ENCODE data around the gene UBA7. TPM values are rescaled to one million over a fixed set of nuclear protein-coding genes. Genes with fewer than 3 reads are reported as not detected.

Gene UBA7
- total and polyA plus RNA-seq, 2 of the 13 experiments (the other 11 are each of a cell fraction or from before 2014, with no cell fraction given) = 9.5 to 16.5 TPM

DNA sequence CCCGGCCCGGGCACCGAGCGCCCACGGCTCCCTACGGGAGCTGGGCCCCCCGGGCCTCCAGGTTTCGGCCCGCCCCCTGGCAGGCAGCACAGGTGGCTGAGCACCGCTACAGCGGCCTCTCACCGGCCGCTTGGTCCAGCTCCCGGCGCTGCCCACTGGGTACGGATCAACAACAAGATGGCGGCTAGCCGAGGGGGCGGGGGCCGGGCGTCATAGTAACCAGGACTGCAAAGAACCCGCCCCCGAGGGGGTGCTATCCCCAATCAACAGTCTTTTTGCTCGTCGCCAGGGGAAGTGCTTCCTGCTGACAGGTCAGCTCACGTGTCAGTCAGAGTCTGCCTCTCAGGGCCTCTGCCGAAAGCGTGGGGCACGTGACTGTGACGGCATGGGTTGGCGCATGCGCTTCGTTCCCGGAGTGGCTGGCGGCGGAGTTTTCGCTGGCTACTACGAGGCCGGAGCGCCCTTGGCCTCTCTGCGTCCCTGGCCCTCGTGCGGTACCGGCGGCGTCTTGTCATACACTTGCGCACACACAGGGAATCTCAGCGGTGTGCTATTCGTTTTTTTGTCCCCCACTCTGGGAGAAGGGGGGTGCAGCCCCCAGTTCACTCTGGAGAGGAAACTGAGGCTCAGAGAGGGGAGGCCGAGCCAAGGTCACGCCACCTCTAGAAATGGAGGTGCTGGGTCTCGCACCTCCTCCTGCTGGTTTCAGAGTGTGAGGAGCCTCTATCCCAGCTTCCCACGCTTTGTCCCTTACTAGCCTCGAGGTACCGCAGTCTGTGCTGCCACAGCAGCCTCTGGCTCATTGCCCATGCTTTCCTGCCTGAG lies 27.2 kb downstream of the UBA7 start, which contains the start of gene IP6K1 (continued):
- TF ChIP-seq, protein P1, sequence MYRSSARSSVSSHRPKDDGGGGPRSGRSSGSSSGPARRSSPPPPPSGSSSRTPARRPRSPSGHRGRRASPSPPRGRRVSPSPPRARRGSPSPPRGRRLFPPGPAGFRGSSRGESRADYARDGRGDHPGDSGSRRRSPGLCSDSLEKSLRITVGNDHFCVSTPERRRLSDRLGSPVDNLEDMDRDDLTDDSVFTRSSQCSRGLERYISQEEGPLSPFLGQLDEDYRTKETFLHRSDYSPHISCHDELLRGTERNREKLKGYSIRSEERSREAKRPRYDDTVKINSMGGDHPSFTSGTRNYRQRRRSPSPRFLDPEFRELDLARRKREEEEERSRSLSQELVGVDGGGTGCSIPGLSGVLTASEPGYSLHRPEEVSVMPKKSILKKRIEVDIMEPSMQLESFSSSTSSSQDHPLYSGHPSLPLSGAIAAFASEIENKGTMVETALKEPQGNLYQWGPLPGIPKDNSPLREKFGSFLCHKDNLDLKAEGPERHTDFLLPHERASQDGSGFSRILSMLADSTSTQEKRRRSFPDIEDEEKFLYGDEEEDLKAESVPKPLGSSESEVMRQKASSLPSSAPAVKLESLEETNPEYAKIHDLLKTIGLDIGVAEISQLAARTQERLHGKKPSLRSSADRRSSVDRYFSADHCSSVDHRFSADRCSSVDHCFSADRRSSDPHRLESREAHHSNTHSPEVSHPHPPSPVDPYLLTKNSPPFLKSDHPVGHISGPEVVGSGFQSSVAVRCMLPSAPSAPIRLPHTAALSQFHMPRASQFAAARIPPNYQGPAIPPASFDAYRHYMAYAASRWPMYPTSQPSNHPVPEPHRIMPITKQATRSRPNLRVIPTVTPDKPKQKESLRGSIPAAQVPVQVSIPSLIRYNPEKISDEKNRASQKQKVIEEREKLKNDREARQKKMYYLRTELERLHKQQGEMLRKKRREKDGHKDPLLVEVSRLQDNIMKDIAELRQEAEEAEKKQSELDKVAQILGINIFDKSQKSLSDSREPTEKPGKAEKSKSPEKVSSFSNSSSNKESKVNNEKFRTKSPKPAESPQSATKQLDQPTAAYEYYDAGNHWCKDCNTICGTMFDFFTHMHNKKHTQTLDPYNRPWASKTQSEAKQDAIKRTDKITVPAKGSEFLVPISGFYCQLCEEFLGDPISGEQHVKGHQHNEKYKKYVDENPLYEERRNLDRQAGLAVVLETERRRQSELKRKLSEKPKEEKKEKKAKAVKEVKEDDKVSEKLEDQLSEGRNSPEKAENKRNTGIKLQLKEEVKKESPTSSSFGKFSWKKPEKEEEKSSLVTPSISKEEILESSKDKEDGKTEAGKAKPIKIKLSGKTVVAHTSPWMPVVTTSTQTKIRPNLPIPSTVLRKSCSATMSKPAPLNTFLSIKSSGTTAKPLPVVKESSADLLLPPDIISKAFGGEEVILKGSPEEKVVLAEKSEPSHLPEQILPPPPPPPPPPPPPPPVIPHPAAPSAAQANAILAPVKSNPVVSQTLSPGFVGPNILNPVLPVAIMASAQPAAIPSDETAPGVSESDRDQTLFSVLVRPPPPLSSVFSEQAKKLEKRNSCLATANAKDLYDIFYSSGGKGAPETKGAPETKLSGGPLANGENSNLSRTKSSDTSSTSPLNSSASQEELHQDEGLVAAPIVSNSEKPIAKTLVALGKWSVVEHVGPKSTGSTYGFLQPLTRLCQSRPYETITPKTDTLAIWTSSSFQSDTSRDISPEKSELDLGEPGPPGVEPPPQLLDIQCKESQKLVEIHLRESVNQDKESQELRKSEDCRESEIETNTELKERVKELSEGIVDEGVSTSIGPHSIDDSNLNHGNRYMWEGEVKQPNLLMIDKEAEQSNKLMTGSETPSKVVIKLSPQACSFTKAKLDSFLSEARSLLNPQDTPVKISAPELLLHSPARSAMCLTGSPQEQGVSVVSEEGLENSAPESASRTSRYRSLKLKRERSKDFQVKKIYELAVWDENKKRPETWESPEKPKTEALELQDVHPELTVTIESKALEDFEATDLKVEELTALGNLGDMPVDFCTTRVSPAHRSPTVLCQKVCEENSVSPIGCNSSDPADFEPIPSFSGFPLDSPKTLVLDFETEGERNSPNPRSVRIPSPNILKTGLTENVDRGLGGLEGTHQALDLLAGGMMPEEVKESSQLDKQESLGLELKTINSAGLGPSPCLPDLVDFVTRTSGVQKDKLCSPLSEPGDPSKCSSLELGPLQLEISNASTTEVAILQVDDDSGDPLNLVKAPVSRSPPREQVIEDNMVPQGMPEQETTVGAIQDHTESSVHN (CRISPR knock-in tag; IDR thresholded peaks at IDR 0.05) = 0 out of 2 replicates have a peak, but pooled peaks have one; percentile 63
- no peak for TF ChIP-seq ZNF7 (CRISPR knock-in tag; IDR thresholded peaks at IDR 0.05)
- TF ChIP-seq GPN1 (CRISPR knock-in tag; IDR thresholded peaks at IDR 0.05; ENCODE audit: borderline replicate concordance) = no peak
- no peak for TF ChIP-seq MATR3 (CRISPR knock-in tag; IDR thresholded peaks at IDR 0.05)
- TF ChIP-seq, protein P2, sequence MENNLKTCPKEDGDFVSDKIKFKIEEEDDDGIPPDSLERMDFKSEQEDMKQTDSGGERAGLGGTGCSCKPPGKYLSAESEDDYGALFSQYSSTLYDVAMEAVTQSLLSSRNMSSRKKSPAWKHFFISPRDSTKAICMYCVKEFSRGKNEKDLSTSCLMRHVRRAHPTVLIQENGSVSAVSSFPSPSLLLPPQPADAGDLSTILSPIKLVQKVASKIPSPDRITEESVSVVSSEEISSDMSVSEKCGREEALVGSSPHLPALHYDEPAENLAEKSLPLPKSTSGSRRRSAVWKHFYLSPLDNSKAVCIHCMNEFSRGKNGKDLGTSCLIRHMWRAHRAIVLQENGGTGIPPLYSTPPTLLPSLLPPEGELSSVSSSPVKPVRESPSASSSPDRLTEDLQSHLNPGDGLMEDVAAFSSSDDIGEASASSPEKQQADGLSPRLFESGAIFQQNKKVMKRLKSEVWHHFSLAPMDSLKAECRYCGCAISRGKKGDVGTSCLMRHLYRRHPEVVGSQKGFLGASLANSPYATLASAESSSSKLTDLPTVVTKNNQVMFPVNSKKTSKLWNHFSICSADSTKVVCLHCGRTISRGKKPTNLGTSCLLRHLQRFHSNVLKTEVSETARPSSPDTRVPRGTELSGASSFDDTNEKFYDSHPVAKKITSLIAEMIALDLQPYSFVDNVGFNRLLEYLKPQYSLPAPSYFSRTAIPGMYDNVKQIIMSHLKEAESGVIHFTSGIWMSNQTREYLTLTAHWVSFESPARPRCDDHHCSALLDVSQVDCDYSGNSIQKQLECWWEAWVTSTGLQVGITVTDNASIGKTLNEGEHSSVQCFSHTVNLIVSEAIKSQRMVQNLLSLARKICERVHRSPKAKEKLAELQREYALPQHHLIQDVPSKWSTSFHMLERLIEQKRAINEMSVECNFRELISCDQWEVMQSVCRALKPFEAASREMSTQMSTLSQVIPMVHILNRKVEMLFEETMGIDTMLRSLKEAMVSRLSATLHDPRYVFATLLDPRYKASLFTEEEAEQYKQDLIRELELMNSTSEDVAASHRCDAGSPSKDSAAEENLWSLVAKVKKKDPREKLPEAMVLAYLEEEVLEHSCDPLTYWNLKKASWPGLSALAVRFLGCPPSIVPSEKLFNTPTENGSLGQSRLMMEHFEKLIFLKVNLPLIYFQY (CRISPR knock-in tag; IDR thresholded peaks at IDR 0.05; ENCODE audit: borderline replicate concordance) = no peak
- peak; percentile 39; the same call in 1 of the 2 replicates for TF ChIP-seq KLF12 (CRISPR knock-in tag; IDR thresholded peaks at IDR 0.05; ENCODE audit: borderline replicate concordance)
- TF ChIP-seq, protein P3, sequence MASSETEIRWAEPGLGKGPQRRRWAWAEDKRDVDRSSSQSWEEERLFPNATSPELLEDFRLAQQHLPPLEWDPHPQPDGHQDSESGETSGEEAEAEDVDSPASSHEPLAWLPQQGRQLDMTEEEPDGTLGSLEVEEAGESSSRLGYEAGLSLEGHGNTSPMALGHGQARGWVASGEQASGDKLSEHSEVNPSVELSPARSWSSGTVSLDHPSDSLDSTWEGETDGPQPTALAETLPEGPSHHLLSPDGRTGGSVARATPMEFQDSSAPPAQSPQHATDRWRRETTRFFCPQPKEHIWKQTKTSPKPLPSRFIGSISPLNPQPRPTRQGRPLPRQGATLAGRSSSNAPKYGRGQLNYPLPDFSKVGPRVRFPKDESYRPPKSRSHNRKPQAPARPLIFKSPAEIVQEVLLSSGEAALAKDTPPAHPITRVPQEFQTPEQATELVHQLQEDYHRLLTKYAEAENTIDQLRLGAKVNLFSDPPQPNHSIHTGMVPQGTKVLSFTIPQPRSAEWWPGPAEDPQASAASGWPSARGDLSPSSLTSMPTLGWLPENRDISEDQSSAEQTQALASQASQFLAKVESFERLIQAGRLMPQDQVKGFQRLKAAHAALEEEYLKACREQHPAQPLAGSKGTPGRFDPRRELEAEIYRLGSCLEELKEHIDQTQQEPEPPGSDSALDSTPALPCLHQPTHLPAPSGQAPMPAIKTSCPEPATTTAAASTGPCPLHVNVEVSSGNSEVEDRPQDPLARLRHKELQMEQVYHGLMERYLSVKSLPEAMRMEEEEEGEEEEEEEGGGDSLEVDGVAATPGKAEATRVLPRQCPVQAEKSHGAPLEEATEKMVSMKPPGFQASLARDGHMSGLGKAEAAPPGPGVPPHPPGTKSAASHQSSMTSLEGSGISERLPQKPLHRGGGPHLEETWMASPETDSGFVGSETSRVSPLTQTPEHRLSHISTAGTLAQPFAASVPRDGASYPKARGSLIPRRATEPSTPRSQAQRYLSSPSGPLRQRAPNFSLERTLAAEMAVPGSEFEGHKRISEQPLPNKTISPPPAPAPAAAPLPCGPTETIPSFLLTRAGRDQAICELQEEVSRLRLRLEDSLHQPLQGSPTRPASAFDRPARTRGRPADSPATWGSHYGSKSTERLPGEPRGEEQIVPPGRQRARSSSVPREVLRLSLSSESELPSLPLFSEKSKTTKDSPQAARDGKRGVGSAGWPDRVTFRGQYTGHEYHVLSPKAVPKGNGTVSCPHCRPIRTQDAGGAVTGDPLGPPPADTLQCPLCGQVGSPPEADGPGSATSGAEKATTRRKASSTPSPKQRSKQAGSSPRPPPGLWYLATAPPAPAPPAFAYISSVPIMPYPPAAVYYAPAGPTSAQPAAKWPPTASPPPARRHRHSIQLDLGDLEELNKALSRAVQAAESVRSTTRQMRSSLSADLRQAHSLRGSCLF (CRISPR knock-in tag; IDR thresholded peaks at IDR 0.05; ENCODE audit: borderline replicate concordance) = no peak
- TF ChIP-seq CREB1 (IDR thresholded peaks at IDR 0.05) = peak; percentile 91
- TF ChIP-seq CREB1 (CRISPR knock-in tag; IDR thresholded peaks at IDR 0.05) = peak; percentile 82
- TF ChIP-seq ZNF766 (CRISPR knock-in tag; IDR thresholded peaks at IDR 0.05; ENCODE audit: borderline replicate concordance) = no peak; the same call in 1 of the 2 replicates
- TF ChIP-seq ZFP36L1 (CRISPR knock-in tag; IDR thresholded peaks at IDR 0.05) = peak; percentile 95

Measured in HepG2 (cell line).